HCT116 (cell line): Measurements from ENCODE around the gene TANC1. TPM values are rescaled to one million over a fixed set of nuclear protein-coding genes. Genes with fewer than 3 reads are reported as not detected.

Experiments used
- ATAC-seq: fragments of 200-7000 bp; cut with Tn5 transposase; 2 replicates; pipeline ENCODE4 v1.9.1; 2020; ENCODE audit warnings: mild to moderate bottlenecking, moderate library complexity
- BruUV-seq: library from RNA; stranded (reverse); fragments of 400-500 nt; replicated peaks from 2 replicates; lab custom pipeline; 2021; lab: Mats Ljungman, UMichigan
- CTCF ChIA-PET: fragments of 300-600 bp; sonication (Branson Sonifier 250); formaldehyde crosslinking; loops from one replicate; lab custom pipeline; 2021; ENCODE audit warnings: antibody characterized with exemption; lab: Charles Lee
- POLR2A ChIA-PET: fragments of 300-600, 350-600 bp; sonication (Branson Sonifier 250); formaldehyde crosslinking; loops from one replicate; lab custom pipeline; 2021; ENCODE audit warnings: antibody characterized with exemption; lab: Charles Lee
- RAD21 ChIA-PET, 2 experiments: fragments of 300-600 bp; sonication (Branson Sonifier 250); formaldehyde crosslinking; loops; one replicate each; lab custom pipeline; 2023; ENCODE audit warnings: low total read pairs in 2 of 2; ENCODE audit not compliant: uncharacterized antibody in 2 of 2, unreplicated experiment in 2 of 2, low non-redundant PET in 1 of 2; lab: Charles Lee
- DNase-seq: peaks from one replicate; pipeline ENCODE4 v3.0.0-alpha.2; 2010; ENCODE audit warnings: low read depth, low spot score
- H2AFZ ChIP-seq: fragments of 200-600 bp; shearing (Covaris generic), sonication (generic); 2 replicates; pipeline ENCODE4 v1.6.1; 2017; ENCODE audit warnings: low read depth, mixed run types, mixed read lengths, antibody characterized with exemption, low read length; ENCODE audit not compliant: poor library complexity, severe bottlenecking
- H3K27ac ChIP-seq: 2 replicates; pipeline ENCODE4 v1.5.1; 2012; ENCODE audit warnings: low read depth, low read length
- H3K27me3 ChIP-seq: fragments of 200-600 bp; sonication (generic); 2 replicates; pipeline ENCODE4 v1.6.1; 2016; ENCODE audit warnings: mixed run types, low read length, mixed read lengths; ENCODE audit not compliant: insufficient read depth
- H3K36me3 ChIP-seq, 2 experiments: fragments of 200-500 bp in 1 of 2; fragments of 200-600 bp in 1 of 2; sonication (Bioruptor generic) in 1 of 2; sonication (generic) in 1 of 2; 2 replicates each; pipeline versions ENCODE4 v1.5.1 to v1.6.1; 2014 to 2016; ENCODE audit warnings: low read length in 2 of 2, inconsistent platforms in 1 of 2, mixed read lengths in 1 of 2, mixed run types in 1 of 2; ENCODE audit not compliant: insufficient read depth in 2 of 2, control insufficient read depth in 1 of 2
- H3K4me1 ChIP-seq, 2 experiments: fragments of 200-600 bp in 1 of 2; sonication (generic) in 1 of 2; 2 replicates each; pipeline versions ENCODE4 v1.5.1 to v1.6.1; 2012 to 2017; ENCODE audit warnings: low read length in 2 of 2, inconsistent platforms in 1 of 2, mild to moderate bottlenecking in 1 of 2, mixed read lengths in 1 of 2, mixed run types in 1 of 2, moderate library complexity in 1 of 2; ENCODE audit not compliant: insufficient read depth in 2 of 2, control insufficient read depth in 1 of 2
- H3K4me2 ChIP-seq: fragments of 200-600 bp; sonication (generic); 2 replicates; pipeline ENCODE4 v1.6.1; 2017; ENCODE audit warnings: mixed run types, low read length, mixed read lengths
- H3K4me3 ChIP-seq, 2 experiments: fragments of 200-600 bp in 1 of 2; sonication (generic) in 1 of 2; replicated peaks in 1 of 2; 2 replicates each; pipeline ENCODE4 v1.5.1; 2011 to 2016; ENCODE audit warnings: low read length in 2 of 2, control low read depth in 1 of 2, low read depth in 1 of 2, mild to moderate bottlenecking in 1 of 2, mixed read lengths in 1 of 2, mixed run types in 1 of 2
- H3K79me2 ChIP-seq: fragments of 200-600 bp; sonication (generic); 2 replicates; pipeline ENCODE4 v1.6.1; 2017; ENCODE audit warnings: mild to moderate bottlenecking, mixed run types, low read length, moderate library complexity, mixed read lengths; ENCODE audit not compliant: insufficient read depth
- H3K9ac ChIP-seq: fragments of 200-600 bp; sonication (generic); 2 replicates; pipeline ENCODE4 v1.6.1; 2016; ENCODE audit warnings: low read length, mixed read lengths
- H3K9me2 ChIP-seq: fragments of 200-600 bp; sonication (generic), shearing (Covaris generic); 2 replicates; pipeline ENCODE4 v1.6.1; 2017; ENCODE audit warnings: mixed run types, mild to moderate bottlenecking, moderate library complexity; ENCODE audit not compliant: insufficient read depth
- H3K9me3 ChIP-seq, 2 experiments: fragments of 200-500 bp in 1 of 2; fragments of 200-600 bp in 1 of 2; sonication (Bioruptor generic) in 1 of 2; sonication (generic) in 1 of 2; 2 replicates each; pipeline ENCODE4 v1.6.1; 2014 to 2017; ENCODE audit warnings: low read length in 2 of 2, mixed read lengths in 2 of 2, inconsistent platforms in 1 of 2, low read depth in 1 of 2, mild to moderate bottlenecking in 1 of 2, mixed run types in 1 of 2, moderate library complexity in 1 of 2; ENCODE audit not compliant: control insufficient read depth in 1 of 2, insufficient read depth in 1 of 2
- H4K20me1 ChIP-seq: fragments of 200-600 bp; sonication (generic), shearing (Covaris generic); 2 replicates; pipeline ENCODE4 v1.6.1; 2017; ENCODE audit warnings: mixed run types, mild to moderate bottlenecking, moderate library complexity; ENCODE audit not compliant: insufficient read depth
- ATF3 ChIP-seq: IDR thresholded peaks from 2 replicates; pipeline ENCODE4 v1.6.1; 2012
- CTCF ChIP-seq, 3 experiments: fragments of 200-600 bp in 1 of 3; sonication (generic) in 1 of 3; IDR thresholded peaks in 2 of 3; conservative IDR thresholded peaks in 1 of 3; 2 replicates each; pipeline ENCODE4 v1.5.1; 2012 to 2017; ENCODE audit warnings: low read depth in 2 of 3, low read length in 2 of 3, antibody characterized with exemption in 1 of 3, borderline replicate concordance in 1 of 3, control low read depth in 1 of 3, mild to moderate bottlenecking in 1 of 3, mixed read lengths in 1 of 3, mixed run types in 1 of 3, moderate library complexity in 1 of 3; ENCODE audit not compliant: insufficient read depth in 1 of 3
- EZH2 ChIP-seq: fragments of 200-600 bp; sonication (generic); IDR thresholded peaks from 2 replicates; pipeline ENCODE4 v1.6.1; 2017; ENCODE audit warnings: antibody characterized with exemption, mixed run types
- JUND ChIP-seq: IDR thresholded peaks from 2 replicates; pipeline ENCODE4 v1.6.1; 2012
- RAD21 ChIP-seq: IDR thresholded peaks from 2 replicates; pipeline ENCODE4 v1.6.1; 2012; ENCODE audit warnings: low read depth, mild to moderate bottlenecking
- REST ChIP-seq: IDR thresholded peaks from 2 replicates; pipeline ENCODE4 v1.6.1; 2012; ENCODE audit warnings: low read depth
- TCF7L2 ChIP-seq: IDR thresholded peaks from 2 replicates; pipeline ENCODE4 v1.7.0; 2011; ENCODE audit warnings: borderline replicate concordance, inconsistent platforms; ENCODE audit not compliant: insufficient read depth, insufficient read length; ENCODE audit errors: extremely low read depth
- YY1 ChIP-seq: IDR thresholded peaks from 2 replicates; pipeline ENCODE4 v1.6.1; 2011; ENCODE audit warnings: low read length, low read depth, moderate library complexity, mild to moderate bottlenecking; ENCODE audit not compliant: insufficient replicate concordance; ENCODE audit errors: extremely low read depth
- ZBTB33 ChIP-seq: IDR thresholded peaks from 2 replicates; pipeline ENCODE4 v1.6.1; 2011; ENCODE audit warnings: mild to moderate bottlenecking, low read length, moderate library complexity; ENCODE audit not compliant: insufficient replicate concordance; ENCODE audit errors: extremely low read depth
- ZFX ChIP-seq: fragments of 450-650 bp; IDR thresholded peaks from 2 replicates; pipeline ENCODE4 v1.6.1; 2017
- intact Hi-C: fragments of 100-400 bp; cut with micrococcal nuclease; formaldehyde crosslinking; loops from 2 replicates; pipeline ENCODE4 v1.10.0; 2022
- total RNA-seq: library from RNA; stranded (reverse); gene quantifications from one replicate; pipeline ENCODE4 v1.2.1, GENCODE V29; 2021; ENCODE audit not compliant: unreplicated experiment

The TANC1 gene
- total RNA-seq, 1 experiment from 2014 or later, result 15.1 TPM

GRCh38 chr2:158934170-158934569, 34.3 kb upstream of the TANC1 start:
- intact Hi-C loops, result no loop called here
- Histone ChIP-seq H3K36me3 (no peaks in the 10 kb centered on the region), H3K9me3 (no peaks in the 10 kb centered on the region; a peak in 1 of 4 replicates), H3K79me2 (no peaks in the 10 kb centered on the region), H3K4me2 (no peak overlapping the region), H3K9ac (no peak overlapping the region), H3K9me2 (no peaks in the 10 kb centered on the region), H3K4me1 (peaks cover 0 to 5% of the 10 kb centered on the region in 2 experiments; a peak in 2 of 4 replicates), H4K20me1 (no peaks in the 10 kb centered on the region), H3K27me3 (no peaks in the 10 kb centered on the region), H3K27ac (no peak overlapping the region), H3K4me3 (no peak overlapping the region), H2AFZ (no peak overlapping the region)
- DNase-seq (no peak), ATAC-seq (no peak)
- ChIA-PET CTCF (interaction anchor here (1.0 kb wide), 1 partner anchor 184 kb away, joined by 4 read pairs; no protein-coding TSS in a partner anchor), RAD21 (no interaction called here), POLR2A (no interaction called here)
- BruUV-seq, result no TSS peak
- TF ChIP-seq CTCF (IDR thresholded peaks at IDR 0.05 in 2 of 3, conservative IDR thresholded peaks at IDR 0.05 in 1 of 3; ENCODE audit: borderline replicate concordance in 1 of 3, insufficient read depth in 1 of 3, low read depth in 2 of 3, low read length in 2 of 3), result no peak
- no peak for TF ChIP-seq RAD21
- TF ChIP-seq ATF3, result no peak
- no peak for TF ChIP-seq ZFX
- no peak for TF ChIP-seq YY1
- TF ChIP-seq TCF7L2, result no peak
- TF ChIP-seq, all 23 proteins: peak for 0

- H2AFZ ChIP-seq, result no peak overlapping the region
- CTCF ChIA-PET, result no interaction called here
- intact Hi-C loops, result no loop called here
- H3K79me2 ChIP-seq, result no peaks in the 10 kb centered on the region
- no peak overlapping the region for H3K4me2 ChIP-seq
- H3K9ac ChIP-seq, result no peak overlapping the region
- BruUV-seq, result no TSS peak
- no peaks in the 10 kb centered on the region for H3K9me3 ChIP-seq
- H3K4me3 ChIP-seq, result no peak overlapping the region
- no peaks in the 10 kb centered on the region for H3K9me2 ChIP-seq
- no peak overlapping the region for H3K27ac ChIP-seq
- TF ChIP-seq JUND, result no peak
- no peak for TF ChIP-seq REST
- TF ChIP-seq TCF7L2, result no peak
- TF ChIP-seq EZH2, result no peak
- no peak for TF ChIP-seq ZBTB33
- H3K27me3 ChIP-seq, result no peaks in the 10 kb centered on the region
- ATAC-seq (no peak), DNase-seq (no peak)
- H3K36me3 ChIP-seq, result no peaks in the 10 kb centered on the region
- H4K20me1 ChIP-seq, result no peaks in the 10 kb centered on the region
- peaks cover 0 to 4% of the 10 kb centered on the region in 2 experiments; a peak in 1 of 4 replicates for H3K4me1 ChIP-seq
- RAD21 ChIA-PET, result no interaction called here
- POLR2A ChIA-PET, result no interaction called here
Observed at GRCh38 chr2:158935617-158936016, 32.8 kb upstream of the TANC1 start.
